Measurements from ENCODE around the gene GLRA1. TPM values are rescaled to one million over a fixed set of nuclear protein-coding genes. Genes with fewer than 3 reads are reported as not detected.

GLRA1 gene
- total and polyA plus RNA-seq, 2 of the 4 experiments (the other 2 are of a cell fraction) = not detected

DNA sequence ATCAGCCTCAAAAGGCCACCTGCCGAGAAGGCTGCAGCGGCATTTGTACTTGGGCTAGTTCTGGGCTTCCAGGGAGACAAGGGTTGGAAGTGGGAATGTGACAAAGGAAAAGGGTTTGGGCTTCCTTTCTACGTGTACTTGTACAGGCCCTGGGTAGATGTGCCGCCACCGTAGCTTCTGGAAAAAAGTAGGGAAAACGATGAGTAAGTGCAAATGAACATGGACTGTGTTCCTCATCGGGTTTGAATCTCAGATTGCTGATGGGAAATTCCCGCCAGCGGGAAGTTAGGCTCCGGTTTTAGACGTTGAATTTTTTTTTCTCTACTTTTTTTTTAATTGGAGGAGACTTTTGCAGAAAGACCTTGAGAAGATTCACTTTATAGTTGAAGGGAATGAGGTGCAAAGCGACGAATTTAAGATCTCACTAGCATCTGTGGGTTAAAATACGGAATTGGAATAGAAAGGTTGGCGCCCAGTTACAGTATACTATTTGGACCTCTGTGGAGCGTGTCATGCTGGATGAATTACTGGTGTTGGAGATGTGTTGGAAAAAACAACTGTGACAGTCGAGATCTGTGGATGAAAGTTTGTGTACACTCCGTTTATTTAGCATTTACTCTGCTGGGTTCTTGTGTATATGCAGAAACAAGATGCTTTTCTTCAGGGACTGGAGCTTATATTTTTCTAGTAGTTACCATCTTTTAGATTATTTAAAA lies 151.6 kb downstream of the GLRA1 start:
- Histone ChIP-seq H3K9me3 (ENCODE audit: control insufficient read depth, insufficient read depth, low read length) (no peaks in the 10 kb centered on the region), H3K14ac (replicated peaks; ENCODE audit: low read depth, low read length) (peak overlapping the region; percentile 78), H3K4me1 (ENCODE audit: control insufficient read depth, insufficient read depth, low read length) (peaks cover 6% of the 10 kb centered on the region; the same call in 1 of the 2 replicates), H3K4ac (ENCODE audit: low read depth, low read length) (peak overlapping the region; percentile 26; the same call in 1 of the 2 replicates), H3K79me1 (ENCODE audit: low read depth in 1 of 2, low read length in 2 of 2) (peaks cover 0 to 7% of the 10 kb centered on the region in 2 experiments; a peak in 1 of 4 replicates), H3K4me3 (ENCODE audit: insufficient read depth, low read depth, low read length) (peak overlapping the region; percentile 63), H3K18ac (ENCODE audit: low read depth, low read length) (no peak overlapping the region), H2BK5ac (ENCODE audit: low read depth, low read length, poor library complexity, severe bottlenecking) (peak overlapping the region; percentile 71), H2AK9ac (replicated peaks; ENCODE audit: low read depth, low read length, poor library complexity) (peak overlapping the region; percentile 74), H2BK15ac (ENCODE audit: low read depth, low read length) (no peak overlapping the region), H3K27me3 (ENCODE audit: control insufficient read depth, insufficient read depth, low read length) (no peaks in the 10 kb centered on the region), H3K4me2 (ENCODE audit: low read depth, low read length) (peak overlapping the region; percentile 98), H4K8ac (ENCODE audit: low read depth in 2 of 2, low read length in 2 of 2) (no peak overlapping the region; a peak in 1 of 4 replicates), H2BK120ac (ENCODE audit: low read depth, low read length) (no peak overlapping the region), H3K9me1 (ENCODE audit: insufficient read depth, low read length) (no peaks in the 10 kb centered on the region; the same call in 1 of the 2 replicates), H3K23ac (ENCODE audit: low read depth, low read length) (peak overlapping the region; percentile 85), H2BK20ac (ENCODE audit: low read depth, low read length) (no peak overlapping the region), H4K20me1 (ENCODE audit: insufficient read depth, low read length) (peaks cover 57% of the 10 kb centered on the region), H4K91ac (ENCODE audit: insufficient read depth, low read depth, low read length) (no peak overlapping the region), H3K56ac (ENCODE audit: extremely low read depth, insufficient read depth, low read length) (peak overlapping the region; percentile 45; the same call in 1 of the 2 replicates), H2AFZ (replicated peaks; ENCODE audit: low read length, poor library complexity) (peak overlapping the region; percentile 84), H3K9ac (ENCODE audit: low read depth, low read length) (peak overlapping the region; percentile 94), H3K36me3 (ENCODE audit: control insufficient read depth, insufficient read depth, low read length) (no peaks in the 10 kb centered on the region; the same call in 1 of the 2 replicates), H3K27ac (ENCODE audit: insufficient read depth, low read length) (peak overlapping the region; percentile 79), H2AK5ac (ENCODE audit: low read depth, low read length) (0 out of 2 replicates have a peak overlapping the region, but pooled peaks have one; percentile 2), H4K5ac (ENCODE audit: low read depth, low read length) (no peak overlapping the region)
- 0% methylated on average over 9 of the region's 18 CpGs; no CpG with 5 or more reads in 1 of the 2 experiments for WGBS, 2 experiments (ENCODE audit: extremely low coverage in 2 of 2, insufficient read length in 1 of 2)
- no peak for TF ChIP-seq NFE2L2 (IDR thresholded peaks at IDR 0.05; ENCODE audit: low read depth, low read length)
- TF ChIP-seq CEBPB (IDR thresholded peaks at IDR 0.05; ENCODE audit: low read depth, low read length) = no peak
- TF ChIP-seq MAFK (IDR thresholded peaks at IDR 0.05; ENCODE audit: low read depth, low read length) = peak; percentile 55
- no peak for TF ChIP-seq BHLHE40 (IDR thresholded peaks at IDR 0.05; ENCODE audit: low read depth, low read length)
- no peak for TF ChIP-seq RFX5 (IDR thresholded peaks at IDR 0.05; ENCODE audit: low read depth, low read length)
- TF ChIP-seq CTCF (conservative IDR thresholded peaks at IDR 0.05; ENCODE audit: low read depth, low read length) = no peak
- TF ChIP-seq MXI1 (IDR thresholded peaks at IDR 0.05; ENCODE audit: borderline replicate concordance, low read depth, low read length) = no peak
- ATAC-seq (ENCODE audit: low read depth) (no peak), DNase-seq (peak; percentile 56)
- intact Hi-C loops (cut with micrococcal nuclease) (loop anchor here (2.0 to 5.0 kb wide), 2 partner anchors 369 to 520 kb away; partner anchors contain the start of gene GM2A), dilution Hi-C loops (cut with HindIII; ENCODE audit: low sequenced_read_pairs, unreplicated experiment) (no loop called here), in situ Hi-C loops (cut with MboI; ENCODE audit: low sequenced_read_pairs) (no loop called here)
- CTCF ChIA-PET = interaction anchor here (0.6 kb wide), 1 partner anchor 579 kb away, joined by 7 read pairs; no protein-coding TSS in a partner anchor
- BruUV-seq (replicated peaks) = TSS peak; percentile 21
- POLR2A ChIA-PET (ENCODE audit: unreplicated experiment) = no interaction called here
